Measurements from ENCODE around the gene NCOA6.
"Not testable (repeated sequence)": the region's sequence is repeated elsewhere in the genome, so short reads cannot be mapped to it uniquely, and the experiment has no call there.

The NCOA6 gene

DNA sequence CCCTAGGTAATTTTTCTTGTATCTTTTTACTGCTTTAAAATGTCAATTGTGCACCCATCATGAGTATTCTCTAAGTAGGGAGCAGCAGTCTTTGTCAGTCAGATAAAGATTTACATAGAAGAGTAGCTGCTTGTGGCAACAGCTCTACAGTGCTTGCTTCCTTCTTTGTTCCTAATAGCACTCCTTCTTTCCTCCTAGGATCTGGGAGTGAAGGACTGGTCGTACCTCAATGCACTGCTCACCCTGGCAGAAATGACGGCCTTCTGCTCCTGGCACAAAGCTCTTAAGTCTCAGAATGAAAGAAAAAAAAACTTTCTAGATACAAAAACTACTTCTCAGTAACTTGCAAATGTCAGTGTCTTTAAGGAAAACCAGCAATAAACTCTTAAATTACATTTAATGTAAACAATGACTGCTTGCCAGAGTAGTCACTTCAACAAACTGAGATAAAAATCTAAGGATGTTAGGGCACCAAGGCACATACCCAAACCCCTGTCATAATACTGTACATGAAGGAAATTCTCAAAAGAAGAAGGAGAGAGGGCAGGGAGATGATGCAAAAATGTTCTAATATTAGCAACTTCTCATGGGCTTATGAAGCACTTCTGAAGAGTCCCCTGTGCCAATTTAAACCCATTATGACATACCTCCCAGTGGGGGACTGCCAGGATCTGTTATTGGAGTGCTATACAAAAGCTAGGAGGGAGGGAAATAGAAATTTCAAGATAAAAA is 34.0 kb downstream of the NCOA6 start:
- H3K27ac ChIP-seq (replicated peaks), result no peak overlapping the region; the same call in 1 of the 2 replicates
- H3K4me3 ChIP-seq (replicated peaks; ENCODE audit: insufficient read depth, low read length), result no peak overlapping the region
- H3K27me3 ChIP-seq (ENCODE audit: insufficient read depth, poor library complexity, severe bottlenecking), result no peaks in the 10 kb centered on the region
- TF ChIP-seq GABPA (IDR thresholded peaks at IDR 0.05; ENCODE audit: low read depth) (no peak), SPI1 (IDR thresholded peaks at IDR 0.05; ENCODE audit: borderline replicate concordance, low read depth) (no peak), POLR2AphosphoS5 (IDR thresholded peaks at IDR 0.05; ENCODE audit: low read depth) (no peak)
- TF ChIP-seq, protein P1, sequence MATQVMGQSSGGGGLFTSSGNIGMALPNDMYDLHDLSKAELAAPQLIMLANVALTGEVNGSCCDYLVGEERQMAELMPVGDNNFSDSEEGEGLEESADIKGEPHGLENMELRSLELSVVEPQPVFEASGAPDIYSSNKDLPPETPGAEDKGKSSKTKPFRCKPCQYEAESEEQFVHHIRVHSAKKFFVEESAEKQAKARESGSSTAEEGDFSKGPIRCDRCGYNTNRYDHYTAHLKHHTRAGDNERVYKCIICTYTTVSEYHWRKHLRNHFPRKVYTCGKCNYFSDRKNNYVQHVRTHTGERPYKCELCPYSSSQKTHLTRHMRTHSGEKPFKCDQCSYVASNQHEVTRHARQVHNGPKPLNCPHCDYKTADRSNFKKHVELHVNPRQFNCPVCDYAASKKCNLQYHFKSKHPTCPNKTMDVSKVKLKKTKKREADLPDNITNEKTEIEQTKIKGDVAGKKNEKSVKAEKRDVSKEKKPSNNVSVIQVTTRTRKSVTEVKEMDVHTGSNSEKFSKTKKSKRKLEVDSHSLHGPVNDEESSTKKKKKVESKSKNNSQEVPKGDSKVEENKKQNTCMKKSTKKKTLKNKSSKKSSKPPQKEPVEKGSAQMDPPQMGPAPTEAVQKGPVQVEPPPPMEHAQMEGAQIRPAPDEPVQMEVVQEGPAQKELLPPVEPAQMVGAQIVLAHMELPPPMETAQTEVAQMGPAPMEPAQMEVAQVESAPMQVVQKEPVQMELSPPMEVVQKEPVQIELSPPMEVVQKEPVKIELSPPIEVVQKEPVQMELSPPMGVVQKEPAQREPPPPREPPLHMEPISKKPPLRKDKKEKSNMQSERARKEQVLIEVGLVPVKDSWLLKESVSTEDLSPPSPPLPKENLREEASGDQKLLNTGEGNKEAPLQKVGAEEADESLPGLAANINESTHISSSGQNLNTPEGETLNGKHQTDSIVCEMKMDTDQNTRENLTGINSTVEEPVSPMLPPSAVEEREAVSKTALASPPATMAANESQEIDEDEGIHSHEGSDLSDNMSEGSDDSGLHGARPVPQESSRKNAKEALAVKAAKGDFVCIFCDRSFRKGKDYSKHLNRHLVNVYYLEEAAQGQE (IDR thresholded peaks at IDR 0.05; ENCODE audit: insufficient replicate concordance, low read depth), result no peak
- TF ChIP-seq, protein P2, sequence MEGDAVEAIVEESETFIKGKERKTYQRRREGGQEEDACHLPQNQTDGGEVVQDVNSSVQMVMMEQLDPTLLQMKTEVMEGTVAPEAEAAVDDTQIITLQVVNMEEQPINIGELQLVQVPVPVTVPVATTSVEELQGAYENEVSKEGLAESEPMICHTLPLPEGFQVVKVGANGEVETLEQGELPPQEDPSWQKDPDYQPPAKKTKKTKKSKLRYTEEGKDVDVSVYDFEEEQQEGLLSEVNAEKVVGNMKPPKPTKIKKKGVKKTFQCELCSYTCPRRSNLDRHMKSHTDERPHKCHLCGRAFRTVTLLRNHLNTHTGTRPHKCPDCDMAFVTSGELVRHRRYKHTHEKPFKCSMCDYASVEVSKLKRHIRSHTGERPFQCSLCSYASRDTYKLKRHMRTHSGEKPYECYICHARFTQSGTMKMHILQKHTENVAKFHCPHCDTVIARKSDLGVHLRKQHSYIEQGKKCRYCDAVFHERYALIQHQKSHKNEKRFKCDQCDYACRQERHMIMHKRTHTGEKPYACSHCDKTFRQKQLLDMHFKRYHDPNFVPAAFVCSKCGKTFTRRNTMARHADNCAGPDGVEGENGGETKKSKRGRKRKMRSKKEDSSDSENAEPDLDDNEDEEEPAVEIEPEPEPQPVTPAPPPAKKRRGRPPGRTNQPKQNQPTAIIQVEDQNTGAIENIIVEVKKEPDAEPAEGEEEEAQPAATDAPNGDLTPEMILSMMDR (IDR thresholded peaks at IDR 0.05; ENCODE audit: insufficient read depth, low read length), result no peak
- DNase-seq (ENCODE audit: low read depth in 1 of 2, low spot score in 1 of 2), result peak in 1 of 2 experiments; percentile 19

DNA sequence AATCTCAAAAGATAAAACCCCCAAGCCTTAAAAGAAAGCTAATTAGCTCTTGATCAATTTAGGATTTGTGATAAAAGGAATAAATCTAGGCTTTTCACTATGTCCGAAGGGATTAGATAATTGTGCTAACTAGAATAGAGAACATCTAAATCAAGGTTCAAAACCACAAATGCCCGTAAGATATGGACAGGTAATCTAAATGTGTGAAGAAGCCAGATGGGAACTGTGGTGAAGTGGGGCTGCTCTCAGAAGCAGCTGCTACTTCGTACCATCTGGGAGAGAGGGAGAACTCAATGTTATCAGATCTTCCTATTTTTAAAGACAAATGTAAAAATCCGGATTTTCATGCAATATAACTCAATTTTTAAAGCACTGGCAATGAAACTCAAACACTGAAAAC is 44.2 kb downstream of the NCOA6 start:
- Histone ChIP-seq H3K27ac (replicated peaks) (no peak overlapping the region), H3K4me3 (replicated peaks; ENCODE audit: insufficient read depth, low read length) (no peak overlapping the region), H3K27me3 (ENCODE audit: insufficient read depth, poor library complexity, severe bottlenecking) (no peaks in the 10 kb centered on the region)
- TF ChIP-seq SPI1 (IDR thresholded peaks at IDR 0.05; ENCODE audit: borderline replicate concordance, low read depth), result no peak
- no peak for TF ChIP-seq GABPA (IDR thresholded peaks at IDR 0.05; ENCODE audit: low read depth)
- no peak for TF ChIP-seq POLR2AphosphoS5 (IDR thresholded peaks at IDR 0.05; ENCODE audit: low read depth)
- TF ChIP-seq, protein P1 (IDR thresholded peaks at IDR 0.05; ENCODE audit: insufficient replicate concordance, low read depth), result no peak
- TF ChIP-seq, protein P2 (IDR thresholded peaks at IDR 0.05; ENCODE audit: insufficient read depth, low read length), result no peak
- no peak for DNase-seq (ENCODE audit: low read depth in 1 of 2, low spot score in 1 of 2)

DNA sequence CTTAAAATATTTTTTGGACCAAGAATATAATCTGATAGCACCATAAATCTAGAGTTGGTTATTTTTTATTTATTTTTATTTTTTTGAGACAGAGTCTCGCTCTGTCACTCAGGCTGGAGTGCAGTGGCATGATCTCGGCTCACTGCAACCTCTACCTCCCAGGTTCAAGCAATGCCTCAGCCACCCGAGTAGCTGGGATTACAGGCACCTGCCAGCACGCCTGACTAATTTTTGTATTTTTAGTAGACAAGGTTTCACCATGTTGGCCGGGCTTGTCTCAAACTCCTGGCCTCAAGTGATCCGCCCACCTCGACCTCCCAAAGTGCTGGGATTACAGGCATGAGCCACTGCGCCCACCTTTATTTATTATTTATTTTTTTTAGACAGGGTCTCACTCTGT is 45.2 kb downstream of the NCOA6 start:
- not testable (repeated sequence) for H3K4me3 ChIP-seq (replicated peaks; ENCODE audit: insufficient read depth, low read length); H3K27me3 ChIP-seq (ENCODE audit: insufficient read depth, poor library complexity, severe bottlenecking); H3K27ac ChIP-seq (replicated peaks); DNase-seq (ENCODE audit: low read depth in 1 of 2, low spot score in 1 of 2)

DNA sequence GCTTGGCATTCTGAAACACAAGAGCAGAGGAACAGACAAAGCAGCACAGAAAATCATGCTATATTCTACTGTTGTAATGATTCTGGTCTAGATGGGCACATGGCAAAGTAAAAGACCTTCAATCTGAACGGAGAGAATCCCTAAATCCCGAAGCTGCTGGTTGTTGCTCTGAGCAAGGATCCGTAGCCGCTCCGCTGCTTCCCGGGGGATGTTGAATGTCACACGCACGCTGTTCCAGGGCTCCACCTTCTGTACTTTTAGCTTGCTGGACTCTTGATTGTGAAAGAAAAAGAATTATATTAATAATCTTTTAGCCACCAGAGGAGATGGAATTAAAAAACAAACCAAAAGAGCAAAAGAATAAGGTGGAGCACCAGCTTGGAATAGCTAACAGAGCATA is 49.3 kb downstream of the NCOA6 start:
- Histone ChIP-seq H3K27ac (replicated peaks) (no peak overlapping the region), H3K4me3 (replicated peaks; ENCODE audit: insufficient read depth, low read length) (no peak overlapping the region), H3K27me3 (ENCODE audit: insufficient read depth, poor library complexity, severe bottlenecking) (no peaks in the 10 kb centered on the region)
- no peak for DNase-seq (ENCODE audit: low read depth in 1 of 2, low spot score in 1 of 2)
- TF ChIP-seq, protein P1 (IDR thresholded peaks at IDR 0.05; ENCODE audit: insufficient replicate concordance, low read depth), result no peak
- TF ChIP-seq, protein P2 (IDR thresholded peaks at IDR 0.05; ENCODE audit: insufficient read depth, low read length), result no peak
- TF ChIP-seq POLR2AphosphoS5 (IDR thresholded peaks at IDR 0.05; ENCODE audit: low read depth), result no peak

All from HL-60 (cell line).